Activated naive CD8-positive, alpha-beta T cell treated with anti-CD3 and anti-CD28 coated beads for 36 hours (primary cell): Measurements from ENCODE around the gene PLEKHG5. TPM values are rescaled to one million over a fixed set of nuclear protein-coding genes. Genes with fewer than 3 reads are reported as not detected.

Source experiments
- DNase-seq: peaks from one replicate; pipeline ENCODE4 v3.0.0; 2021
- H3K27ac Mint-ChIP-seq: one replicate; pipeline ENCODE4 v1.8.0; 2022; ENCODE audit warnings: mild to moderate bottlenecking, moderate library complexity, mixed read lengths
- H3K27me3 Mint-ChIP-seq: one replicate; pipeline ENCODE4 v1.8.0; 2022; ENCODE audit warnings: mild to moderate bottlenecking, mixed read lengths
- H3K36me3 Mint-ChIP-seq: one replicate; pipeline ENCODE4 v1.8.0; 2021; ENCODE audit warnings: mild to moderate bottlenecking, mixed read lengths
- H3K4me1 Mint-ChIP-seq: one replicate; pipeline ENCODE4 v1.8.0; 2021; ENCODE audit warnings: mixed read lengths
- H3K4me3 Mint-ChIP-seq: one replicate; pipeline ENCODE4 v1.8.0; 2022; ENCODE audit warnings: mild to moderate bottlenecking, moderate library complexity, mixed read lengths
- H3K9me3 Mint-ChIP-seq: one replicate; pipeline ENCODE4 v1.8.0; 2022; ENCODE audit warnings: mixed read lengths
- total RNA-seq, 2 experiments: library from RNA; stranded (reverse); gene quantifications; one replicate each; pipeline ENCODE4 v1.2.3, GENCODE V29; 2021

PLEKHG5 gene
- total RNA-seq, 2 experiments from 2014 or later, result 2.2 to 2.3 TPM

DNA sequence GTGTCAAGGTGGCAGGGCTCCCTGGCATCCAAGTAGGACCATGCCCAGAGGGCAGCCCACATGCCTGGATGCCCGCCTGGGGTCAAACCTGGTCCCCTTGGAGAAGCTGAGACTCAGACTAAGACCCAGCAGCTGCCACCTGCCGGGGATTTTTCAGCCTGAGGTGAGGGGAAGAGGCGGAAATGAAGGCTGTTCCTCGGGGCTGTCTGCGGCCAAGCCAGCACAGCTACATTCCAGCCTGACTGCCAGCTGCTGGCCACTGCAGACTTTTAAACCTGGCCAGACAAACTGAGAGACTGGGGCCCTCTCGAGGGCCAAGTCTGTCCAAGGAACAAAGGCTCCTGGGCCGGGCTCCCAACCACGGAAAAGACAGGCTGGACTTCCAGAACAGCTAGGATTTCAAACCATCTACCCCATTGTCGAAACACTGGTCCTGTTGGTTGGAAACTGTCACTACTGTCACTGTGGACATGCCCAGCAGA lies 21.9 kb upstream of the PLEKHG5 start:
- no peak overlapping the region for H3K4me3 Mint-ChIP-seq
- H3K27me3 Mint-ChIP-seq, result no peaks in the 10 kb centered on the region
- no peaks in the 10 kb centered on the region for H3K4me1 Mint-ChIP-seq
- no peaks in the 10 kb centered on the region for H3K9me3 Mint-ChIP-seq
- H3K27ac Mint-ChIP-seq, result no peak overlapping the region
- no peak for DNase-seq
- H3K36me3 Mint-ChIP-seq, result no peaks in the 10 kb centered on the region

DNA sequence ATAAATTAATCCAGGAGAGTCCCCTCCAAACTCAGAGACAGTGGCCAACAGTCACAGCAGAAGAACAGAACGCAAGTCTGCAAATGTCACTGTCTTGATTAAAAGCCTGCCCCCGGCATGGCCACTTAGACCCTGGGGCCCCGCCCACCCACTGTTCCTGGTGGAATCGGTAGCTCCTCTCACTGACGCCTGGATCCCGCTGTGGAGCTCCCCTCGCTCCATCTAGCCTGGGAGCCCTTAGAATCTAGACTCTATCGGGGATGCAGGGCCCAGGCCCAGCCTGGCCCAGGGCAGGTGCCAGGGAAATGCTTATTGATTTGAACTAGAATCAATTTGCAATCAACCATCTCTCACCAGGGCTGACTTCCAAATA lies 21.4 kb upstream of the PLEKHG5 start:
- Mint-ChIP-seq H3K36me3 (no peaks in the 10 kb centered on the region), H3K9me3 (no peaks in the 10 kb centered on the region), H3K4me1 (no peaks in the 10 kb centered on the region), H3K4me3 (no peak overlapping the region), H3K27ac (no peak overlapping the region), H3K27me3 (no peaks in the 10 kb centered on the region)
- no peak for DNase-seq

DNA sequence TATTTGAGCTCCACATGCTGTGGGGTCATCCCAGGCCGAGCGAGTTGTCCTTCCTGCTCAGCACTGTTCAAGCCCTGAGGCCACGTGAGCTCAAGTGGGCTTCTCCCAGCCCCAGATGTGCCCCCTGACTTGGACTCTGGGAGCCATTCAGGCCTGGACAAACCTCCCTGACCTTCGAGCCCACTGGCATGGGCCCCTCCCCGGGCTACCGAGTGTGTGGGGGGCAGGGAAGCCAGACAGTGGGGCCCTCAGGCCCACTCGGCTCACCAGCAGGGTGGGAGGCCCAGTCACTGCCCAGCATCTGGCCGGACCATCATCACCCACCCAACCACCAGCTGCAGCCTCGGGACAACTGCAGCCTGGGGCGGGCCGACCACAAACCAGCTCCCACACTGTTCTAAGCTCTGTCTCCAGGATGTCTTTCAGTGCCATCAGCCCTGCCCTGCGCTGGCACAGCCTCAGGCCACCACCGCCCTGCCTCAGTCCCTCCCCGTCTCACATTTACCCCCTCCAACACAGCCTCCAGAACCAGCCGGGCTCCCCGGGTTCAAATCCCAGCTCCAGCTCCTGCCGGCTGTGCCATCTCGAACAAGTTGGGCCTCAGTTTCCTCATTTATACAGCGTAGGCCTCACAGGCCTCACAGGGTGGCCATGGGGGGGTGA lies 20.9 kb upstream of the PLEKHG5 start:
- Mint-ChIP-seq H3K27me3 (no peaks in the 10 kb centered on the region), H3K27ac (no peak overlapping the region), H3K9me3 (no peaks in the 10 kb centered on the region), H3K4me3 (no peak overlapping the region), H3K36me3 (no peaks in the 10 kb centered on the region), H3K4me1 (no peaks in the 10 kb centered on the region)
- no peak for DNase-seq

DNA sequence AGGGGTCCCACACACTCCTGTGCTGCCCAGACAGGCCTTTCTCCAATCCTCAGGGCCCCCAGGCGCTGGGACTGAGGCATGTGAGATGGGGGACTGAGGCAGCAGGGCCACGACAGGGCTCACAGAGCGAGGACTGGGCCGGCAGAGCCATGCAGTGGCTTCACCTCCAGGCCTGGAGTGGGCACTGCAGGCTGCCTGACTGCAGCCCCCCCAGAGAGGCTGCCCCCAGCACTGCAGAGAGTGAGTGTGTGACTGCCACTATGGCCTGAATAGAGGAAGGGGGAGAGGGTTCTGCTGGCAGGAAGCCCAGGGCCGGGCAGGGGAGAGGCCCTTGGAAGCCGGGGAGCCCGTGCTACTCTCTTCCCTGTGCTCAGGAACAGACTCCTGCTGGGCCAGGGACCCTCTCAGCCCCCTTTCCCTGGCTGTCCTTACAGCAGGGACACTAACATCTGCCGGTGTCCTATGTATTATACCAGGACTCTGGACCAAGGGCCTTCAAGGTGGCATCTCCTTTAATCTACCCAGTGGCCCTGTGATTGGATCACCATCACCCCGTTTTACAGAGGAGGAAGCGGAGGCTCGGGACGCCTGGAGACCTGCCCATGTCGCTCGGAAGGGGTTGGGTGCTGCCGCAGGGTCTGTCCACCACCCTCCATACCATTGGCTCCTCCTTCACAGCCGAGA lies 20.2 kb upstream of the PLEKHG5 start:
- no peaks in the 10 kb centered on the region for H3K4me1 Mint-ChIP-seq
- H3K4me3 Mint-ChIP-seq, result no peak overlapping the region
- H3K27me3 Mint-ChIP-seq, result no peaks in the 10 kb centered on the region
- no peak overlapping the region for H3K27ac Mint-ChIP-seq
- no peaks in the 10 kb centered on the region for H3K36me3 Mint-ChIP-seq
- H3K9me3 Mint-ChIP-seq, result no peaks in the 10 kb centered on the region
- no peak for DNase-seq

DNA sequence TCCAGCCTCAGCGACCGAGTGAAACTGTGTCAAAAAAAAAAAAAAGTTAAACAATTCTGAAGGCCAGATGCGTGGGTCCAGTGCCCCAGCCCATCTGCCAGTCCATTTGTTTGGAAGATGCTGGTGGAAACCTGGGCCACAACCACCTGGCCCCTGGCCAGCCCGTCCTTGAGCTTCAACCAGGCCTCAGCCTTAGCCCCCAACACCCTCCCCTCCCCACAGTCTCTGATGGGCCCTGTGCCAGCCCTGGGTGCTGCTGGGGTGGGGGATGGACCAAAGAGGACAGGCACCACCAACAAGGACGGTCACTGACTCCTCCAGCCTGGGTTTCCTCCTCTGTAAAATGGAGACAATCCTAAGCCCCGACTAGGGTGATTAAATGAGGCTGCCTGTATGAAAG lies 19.6 kb upstream of the PLEKHG5 start:
- no peak for DNase-seq
- no peak overlapping the region for H3K27ac Mint-ChIP-seq
- no peaks in the 10 kb centered on the region for H3K27me3 Mint-ChIP-seq
- no peaks in the 10 kb centered on the region for H3K36me3 Mint-ChIP-seq
- H3K4me3 Mint-ChIP-seq, result no peak overlapping the region
- no peaks in the 10 kb centered on the region for H3K9me3 Mint-ChIP-seq
- no peaks in the 10 kb centered on the region for H3K4me1 Mint-ChIP-seq

DNA sequence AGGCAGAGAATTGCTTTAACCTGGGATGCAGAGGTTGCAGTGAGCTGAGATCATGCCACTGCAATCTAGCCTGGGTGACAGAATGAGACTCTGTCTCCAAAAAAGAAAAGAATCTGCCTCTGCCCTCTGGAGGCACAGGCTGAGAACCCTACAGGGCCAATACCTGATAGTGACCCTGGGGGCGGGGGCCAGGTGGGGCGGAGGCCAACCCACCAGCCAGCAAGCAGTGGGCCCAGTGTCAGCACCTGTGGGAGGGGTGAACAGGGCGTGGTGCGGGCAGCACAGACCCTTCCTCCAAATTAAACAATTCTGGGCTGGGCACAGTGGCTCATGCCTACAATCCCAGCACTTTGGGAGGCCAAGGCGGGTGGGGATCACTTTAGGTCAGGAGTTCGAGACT lies 19.0 kb upstream of the PLEKHG5 start:
- no peaks in the 10 kb centered on the region for H3K9me3 Mint-ChIP-seq
- H3K4me3 Mint-ChIP-seq, result no peak overlapping the region
- no peak overlapping the region for H3K27ac Mint-ChIP-seq
- H3K4me1 Mint-ChIP-seq, result no peaks in the 10 kb centered on the region
- no peaks in the 10 kb centered on the region for H3K36me3 Mint-ChIP-seq
- H3K27me3 Mint-ChIP-seq, result peaks cover under 1% of the 10 kb centered on the region
- no peak for DNase-seq

DNA sequence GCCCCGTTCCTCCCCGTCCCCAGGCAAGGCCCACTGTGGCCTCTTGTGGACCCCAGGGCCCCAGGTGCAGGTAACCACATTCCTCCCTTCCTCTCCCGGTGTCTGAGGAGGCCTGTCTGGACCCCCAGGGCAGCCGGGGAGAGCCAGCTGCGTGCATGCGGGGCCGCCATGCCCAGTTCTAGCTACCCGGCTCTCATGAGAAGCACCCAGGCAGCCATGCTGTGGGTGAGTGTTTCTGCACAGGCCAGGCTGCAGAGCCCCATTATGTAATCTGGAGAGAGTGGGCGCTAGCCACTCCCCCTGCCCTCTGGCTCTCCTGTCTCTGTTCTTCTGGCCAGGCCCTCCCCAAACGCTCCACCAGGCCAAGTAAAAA lies 18.4 kb upstream of the PLEKHG5 start:
- H3K27me3 Mint-ChIP-seq, result peaks cover 4% of the 10 kb centered on the region
- no peak overlapping the region for H3K4me3 Mint-ChIP-seq
- H3K9me3 Mint-ChIP-seq, result no peaks in the 10 kb centered on the region
- H3K27ac Mint-ChIP-seq, result no peak overlapping the region
- DNase-seq, result no peak
- no peaks in the 10 kb centered on the region for H3K4me1 Mint-ChIP-seq
- H3K36me3 Mint-ChIP-seq, result no peaks in the 10 kb centered on the region

DNA sequence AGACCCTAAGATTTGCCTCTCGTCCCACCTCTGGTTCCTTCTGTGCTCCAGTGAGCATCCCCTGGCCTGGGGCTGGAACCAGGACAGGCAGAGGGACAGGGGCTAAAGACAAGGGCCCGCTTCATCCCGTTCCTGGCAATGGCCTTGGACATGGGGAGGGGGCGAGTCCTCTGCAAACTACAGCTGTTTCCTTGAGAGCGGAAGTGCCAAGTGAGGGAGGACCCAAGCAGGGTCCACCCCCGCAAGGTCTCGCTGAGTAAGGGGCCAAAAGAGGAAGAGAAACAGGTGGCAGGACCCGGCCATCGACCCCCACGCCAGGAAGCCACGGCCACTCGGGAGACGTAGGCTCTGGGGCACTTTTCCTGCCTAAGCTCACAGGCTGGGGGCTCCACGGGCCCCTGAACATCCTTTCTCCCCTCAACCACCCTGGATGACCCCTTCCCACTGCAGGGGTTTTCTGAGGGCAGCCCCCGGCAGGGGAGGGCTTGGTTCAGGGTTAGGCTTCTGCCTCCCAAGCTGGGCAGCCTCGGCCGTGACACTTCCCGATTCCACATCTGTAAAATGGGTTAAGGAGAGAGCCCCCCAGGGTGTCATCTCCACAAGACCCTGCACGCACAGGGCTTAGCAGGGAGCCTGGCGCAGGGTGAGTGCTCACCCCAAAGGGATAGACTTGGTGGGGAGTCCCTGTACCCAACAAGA lies 17.9 kb upstream of the PLEKHG5 start:
- H3K27me3 Mint-ChIP-seq, result peaks cover 4% of the 10 kb centered on the region
- no peaks in the 10 kb centered on the region for H3K4me1 Mint-ChIP-seq
- no peaks in the 10 kb centered on the region for H3K9me3 Mint-ChIP-seq
- H3K27ac Mint-ChIP-seq, result no peak overlapping the region
- H3K4me3 Mint-ChIP-seq, result no peak overlapping the region
- H3K36me3 Mint-ChIP-seq, result no peaks in the 10 kb centered on the region
- no peak for DNase-seq

DNA sequence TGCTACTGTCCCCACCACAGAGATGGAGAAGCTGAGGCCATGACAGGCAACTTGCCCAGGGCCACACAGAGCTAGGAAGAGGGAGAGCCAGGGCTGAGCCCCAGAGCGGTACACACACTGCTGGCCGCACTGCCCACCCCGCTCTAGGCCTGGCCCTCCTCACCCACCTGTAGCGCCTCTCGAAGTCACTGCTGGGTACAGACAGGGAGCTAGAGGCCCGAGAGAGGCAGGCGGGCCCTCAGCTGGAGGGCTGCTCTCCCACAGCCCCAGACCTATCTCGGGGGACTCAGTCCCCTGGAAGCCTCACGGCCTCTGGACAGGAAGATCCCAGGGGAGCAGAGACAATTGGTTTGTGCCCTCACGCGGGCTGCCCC lies 17.3 kb upstream of the PLEKHG5 start:
- H3K4me1 Mint-ChIP-seq, result no peaks in the 10 kb centered on the region
- H3K36me3 Mint-ChIP-seq, result no peaks in the 10 kb centered on the region
- H3K27me3 Mint-ChIP-seq, result peaks cover 4% of the 10 kb centered on the region
- no peak overlapping the region for H3K4me3 Mint-ChIP-seq
- no peaks in the 10 kb centered on the region for H3K9me3 Mint-ChIP-seq
- H3K27ac Mint-ChIP-seq, result no peak overlapping the region
- DNase-seq, result no peak

DNA sequence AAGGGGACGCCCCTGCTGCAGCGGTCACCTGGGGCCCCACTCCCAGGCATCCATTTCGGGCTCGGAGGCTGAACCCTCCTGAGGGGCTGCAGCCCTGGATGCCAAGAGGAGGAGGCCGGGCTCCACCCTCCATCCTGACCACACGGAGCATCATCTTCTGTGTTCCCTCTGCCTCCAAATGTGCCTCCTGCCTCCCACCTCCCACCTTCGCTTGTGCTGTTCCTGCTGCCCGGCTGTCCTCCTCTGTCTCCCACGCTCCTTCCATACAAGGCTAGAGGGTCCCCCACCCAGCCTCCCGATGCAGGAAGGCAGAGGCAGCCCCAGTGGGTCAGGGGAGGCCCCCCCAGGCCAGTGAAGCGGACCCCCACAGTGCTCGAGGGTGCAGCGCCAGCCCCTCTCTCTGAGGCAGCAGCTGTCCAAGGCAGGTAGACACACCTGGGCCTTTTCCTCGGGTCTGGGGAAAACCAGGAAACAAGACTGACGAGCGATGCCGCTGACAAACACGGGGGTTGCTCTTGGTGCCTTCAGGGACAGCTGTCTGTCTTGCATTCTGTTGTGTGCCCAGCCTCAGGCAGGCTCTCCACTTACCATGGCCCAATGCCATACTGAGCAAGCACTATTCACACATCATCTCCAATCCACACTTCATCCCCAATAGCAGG lies 16.8 kb upstream of the PLEKHG5 start:
- no peaks in the 10 kb centered on the region for H3K9me3 Mint-ChIP-seq
- H3K36me3 Mint-ChIP-seq, result no peaks in the 10 kb centered on the region
- no peak overlapping the region for H3K27ac Mint-ChIP-seq
- H3K4me3 Mint-ChIP-seq, result no peak overlapping the region
- DNase-seq, result no peak
- H3K4me1 Mint-ChIP-seq, result no peaks in the 10 kb centered on the region
- peaks cover 4% of the 10 kb centered on the region for H3K27me3 Mint-ChIP-seq

DNA sequence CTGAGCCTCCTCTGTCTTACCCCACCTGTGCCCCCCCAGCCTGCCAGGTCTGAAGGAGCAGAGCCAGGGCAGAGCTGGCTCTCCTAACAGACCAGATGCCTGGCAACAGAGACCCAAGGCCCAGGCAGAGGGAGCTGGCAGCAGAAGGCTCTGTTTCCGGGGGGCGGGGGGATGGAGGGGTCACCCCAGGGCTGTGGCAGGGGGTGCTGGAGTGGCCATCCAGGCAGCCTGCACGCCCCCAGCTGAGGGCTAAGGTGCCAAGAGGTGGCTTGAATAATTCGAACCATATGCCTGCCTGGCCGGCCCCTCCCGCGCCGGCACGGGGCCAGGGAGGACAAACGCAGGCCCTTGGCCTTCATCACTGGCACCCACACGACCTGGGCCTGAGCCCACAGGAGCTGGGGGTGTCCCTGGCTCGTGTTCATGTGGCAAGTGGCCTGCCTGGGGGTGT lies 16.0 kb upstream of the PLEKHG5 start:
- Mint-ChIP-seq H3K27me3 (peaks cover 4% of the 10 kb centered on the region), H3K4me3 (no peak overlapping the region), H3K9me3 (no peaks in the 10 kb centered on the region), H3K4me1 (no peaks in the 10 kb centered on the region), H3K27ac (no peak overlapping the region), H3K36me3 (no peaks in the 10 kb centered on the region)
- no peak for DNase-seq

DNA sequence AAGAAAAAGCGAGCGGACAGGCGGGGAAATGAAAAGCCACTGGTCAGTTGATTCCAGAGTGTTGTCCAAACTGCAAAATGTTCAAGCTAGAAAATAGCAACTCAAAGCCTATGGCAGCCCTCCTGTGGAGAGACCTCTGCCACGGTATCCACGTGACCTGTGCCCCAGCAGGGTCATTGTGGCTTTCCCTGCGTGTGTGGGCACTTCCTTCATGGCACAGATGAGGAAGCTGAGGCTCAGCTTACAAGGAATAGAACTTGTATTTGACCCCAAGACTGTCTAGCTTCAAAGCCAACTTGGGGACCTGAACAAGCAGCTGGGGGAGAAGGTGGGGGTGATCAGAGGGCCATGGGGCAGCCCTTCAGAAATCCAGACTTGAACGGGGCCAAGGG lies 15.6 kb upstream of the PLEKHG5 start:
- no peak for DNase-seq
- Mint-ChIP-seq H3K27ac (no peak overlapping the region), H3K9me3 (no peaks in the 10 kb centered on the region), H3K27me3 (peaks cover 4% of the 10 kb centered on the region), H3K36me3 (no peaks in the 10 kb centered on the region), H3K4me1 (no peaks in the 10 kb centered on the region), H3K4me3 (no peak overlapping the region)

DNA sequence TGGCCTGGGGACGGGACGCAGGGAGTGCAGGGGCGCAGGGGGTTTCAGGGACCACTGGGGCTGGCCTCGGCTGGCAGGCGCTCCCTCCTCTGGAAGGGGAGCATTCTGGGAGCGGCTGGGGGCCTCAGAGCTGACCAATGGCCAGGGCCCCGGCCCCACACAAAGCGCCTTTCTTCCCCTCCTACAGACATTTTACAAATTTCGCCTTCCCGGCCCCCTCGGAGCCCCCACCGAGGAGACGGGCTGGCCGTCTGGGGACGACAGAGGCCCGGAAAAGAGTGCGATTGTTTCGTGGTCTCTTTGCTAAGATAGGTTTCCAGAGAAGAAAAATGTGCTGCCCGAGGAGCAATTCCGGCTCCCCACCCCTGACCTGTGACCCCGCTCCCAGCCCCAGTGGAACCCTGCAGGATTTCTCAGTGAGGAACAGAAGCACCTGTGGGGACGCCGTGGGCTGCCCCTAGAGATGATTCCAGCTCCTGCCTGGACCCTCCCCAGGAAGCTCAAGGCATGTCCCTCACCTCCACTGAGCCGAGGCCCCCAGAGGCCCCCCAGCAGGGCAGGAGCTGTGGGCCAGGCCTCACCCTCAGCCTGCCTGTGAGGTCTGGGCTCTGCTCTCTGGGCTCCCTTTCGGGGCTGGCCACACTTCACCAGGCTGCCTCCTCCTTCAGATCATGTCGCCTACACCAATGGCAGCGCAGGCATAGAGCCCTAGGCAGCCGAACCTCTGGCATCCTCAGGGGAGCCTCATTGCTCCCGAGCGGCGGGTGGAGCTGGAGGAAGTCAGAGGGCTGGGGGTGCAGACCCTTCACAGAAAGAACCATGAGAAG lies 15.0 kb upstream of the PLEKHG5 start:
- Mint-ChIP-seq H3K9me3 (no peaks in the 10 kb centered on the region), H3K27me3 (peaks cover 4% of the 10 kb centered on the region), H3K4me3 (no peak overlapping the region), H3K27ac (no peak overlapping the region), H3K4me1 (no peaks in the 10 kb centered on the region), H3K36me3 (no peaks in the 10 kb centered on the region)
- DNase-seq, result no peak

DNA sequence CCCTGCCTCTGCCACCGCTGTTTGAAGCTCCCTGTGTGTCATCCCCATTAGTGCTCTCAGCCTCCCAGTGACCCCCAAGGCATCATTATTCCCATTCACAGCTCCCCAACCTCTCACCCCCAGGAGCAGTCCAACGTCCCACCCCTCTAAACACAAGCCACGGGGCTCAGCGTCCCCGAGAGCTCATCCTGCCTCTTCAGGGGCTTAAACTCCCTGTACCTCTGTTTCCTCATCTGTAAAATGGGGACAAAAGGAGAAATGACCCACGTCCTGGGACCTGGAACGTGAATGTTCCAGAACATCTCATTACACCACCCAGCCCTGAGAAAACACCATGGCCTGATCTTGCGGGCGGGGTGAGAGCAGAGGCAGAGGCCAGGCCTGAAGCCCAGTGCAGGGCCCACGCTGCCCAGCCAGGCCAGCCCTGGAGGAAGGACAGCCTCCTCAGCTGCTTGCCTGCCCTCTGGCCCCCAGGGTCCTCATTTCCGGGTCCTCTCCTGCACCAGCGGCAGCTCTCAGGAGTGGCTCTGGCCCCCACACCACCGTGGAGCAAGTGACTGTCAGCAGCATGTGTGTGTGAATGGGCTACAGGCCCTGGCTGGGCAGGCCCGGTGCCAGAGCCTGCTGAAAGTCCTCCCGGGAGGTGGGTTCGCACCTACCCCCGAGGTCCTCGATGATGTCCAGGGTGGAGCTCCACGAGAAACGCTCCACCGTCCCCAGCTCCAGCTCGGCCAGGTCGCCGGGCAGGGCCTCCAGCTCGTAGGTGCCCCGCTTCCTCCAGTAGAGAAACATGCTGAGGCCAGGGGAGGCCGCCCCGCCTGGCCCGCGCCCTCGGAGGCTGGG lies 14.1 kb upstream of the PLEKHG5 start:
- H3K9me3 Mint-ChIP-seq, result no peaks in the 10 kb centered on the region
- no peaks in the 10 kb centered on the region for H3K36me3 Mint-ChIP-seq
- no peak overlapping the region for H3K27ac Mint-ChIP-seq
- no peak for DNase-seq
- H3K4me3 Mint-ChIP-seq, result no peak overlapping the region
- no peaks in the 10 kb centered on the region for H3K4me1 Mint-ChIP-seq
- H3K27me3 Mint-ChIP-seq, result peaks cover 4% of the 10 kb centered on the region
